Suprapubic skin (tissue), 4 donors: ENCODE data around the gene ADAP1.

ENCODE experiments used
- CTCF ChIP-seq, 2 donors: fragments of 200-600 bp in 1 of 2; fragments of 450-650 bp in 1 of 2; sonication (generic) in 1 of 2; IDR thresholded peaks; one replicate each; pipeline ENCODE4 v1.5.1; 2016 to 2019; ENCODE audit warnings: antibody characterized with exemption in 2 of 2, mild to moderate bottlenecking in 1 of 2, moderate library complexity in 1 of 2
- POLR2A ChIP-seq, 2 donors: fragments of 450-650 bp; IDR thresholded peaks; one replicate each; pipeline ENCODE4 v1.6.1; 2017; ENCODE audit warnings: antibody characterized with exemption in 2 of 2, mild to moderate bottlenecking in 2 of 2, moderate library complexity in 2 of 2
- POLR2AphosphoS5 ChIP-seq, 3 donors: sonication (generic); formaldehyde crosslinking; IDR thresholded peaks; one replicate each; pipeline ENCODE4 v1.6.1; 2017; ENCODE audit warnings: antibody characterized with exemption in 3 of 3

GRCh38 chr7:854118-854775, 100.2 kb downstream of the ADAP1 start:
- TF ChIP-seq CTCF (IDR thresholded peaks at IDR 0.05) = no peak
- no peak for TF ChIP-seq POLR2AphosphoS5 (IDR thresholded peaks at IDR 0.05)
- TF ChIP-seq POLR2A (IDR thresholded peaks at IDR 0.05) = no peak
